GM21825 (cell line): ENCODE measurements around the gene PRR3.

Experiments used
- ATAC-seq: cut with Tn5 transposase; IDR thresholded peaks from one replicate; pipeline ENCODE4 v1.9.1; 2021; ENCODE audit warnings: mild to moderate bottlenecking, moderate library complexity; ENCODE audit not compliant: unreplicated experiment

The PRR3 gene

GRCh38 chr6:30611150-30611855 lies 54.2 kb downstream of the PRR3 start:
- ATAC-seq, result no peak

GRCh38 chr6:30611856-30612194 lies 54.7 kb downstream of the PRR3 start:
- ATAC-seq, result no peak

- no peak for ATAC-seq
These were observed 55.1 kb downstream of the PRR3 start for GRCh38 chr6:30612213-30612612.

- ATAC-seq, result no peak
These were observed 55.7 kb downstream of the PRR3 start for GRCh38 chr6:30612687-30613248.
